HEK293 (cell line): ENCODE data around the gene RP2.

ENCODE experiments used
- CTCF ChIA-PET: fragments of 350-600 bp; formaldehyde crosslinking; extraction: SDS; loops from one replicate; lab custom pipeline; 2021; ENCODE audit warnings: antibody characterized with exemption; lab: Yijun Ruan, JAX
- POLR2A ChIA-PET: fragments of 300-600 bp; formaldehyde crosslinking; extraction: SDS; loops from one replicate; lab custom pipeline; 2020; ENCODE audit warnings: antibody characterized with exemption, inconsistent platforms; lab: Yijun Ruan, JAX
- H3K27ac ChIP-seq: fragments of 200-500 bp; sonication (Bioruptor generic); 2 replicates; pipeline ENCODE4 v1.5.1; 2014; ENCODE audit warnings: low read depth, low read length, control low read depth, inconsistent platforms; ENCODE audit errors: extremely low read depth
- H3K36me3 ChIP-seq, 2 experiments: fragments of 200-500 bp in 1 of 2; sonication (Bioruptor generic) in 1 of 2; 1 replicate in 1 of 2; 2 replicates in 1 of 2; pipeline ENCODE4 v1.5.1; 2014 to 2017; ENCODE audit warnings: inconsistent platforms in 2 of 2, low read length in 2 of 2; ENCODE audit not compliant: control insufficient read depth in 2 of 2, insufficient read depth in 1 of 2
- H3K4me1 ChIP-seq: fragments of 200-500 bp; sonication (Bioruptor generic); 2 replicates; pipeline ENCODE4 v1.5.1; 2014; ENCODE audit warnings: mild to moderate bottlenecking, low read length, inconsistent platforms; ENCODE audit not compliant: control insufficient read depth, insufficient read depth
- H3K4me3 ChIP-seq: 2 replicates; pipeline ENCODE4 v1.5.1; 2011; ENCODE audit warnings: low read depth, mild to moderate bottlenecking, control low read depth, low read length, moderate library complexity
- H3K9me3 ChIP-seq: fragments of 200-500 bp; sonication (Bioruptor generic); 2 replicates; pipeline ENCODE4 v1.5.1; 2014; ENCODE audit warnings: low read depth, low read length, inconsistent platforms; ENCODE audit not compliant: control insufficient read depth, insufficient read depth
- FEZF1 ChIP-seq: fragments of 450-650 bp; formaldehyde crosslinking; IDR thresholded peaks from 2 replicates; pipeline ENCODE4 v1.5.1; 2016; ENCODE audit warnings: missing biosample characterization, missing genetic modification characterization
- OSR2 ChIP-seq: fragments of 450-650 bp; formaldehyde crosslinking; IDR thresholded peaks from 2 replicates; pipeline ENCODE4 v1.5.1; 2016; ENCODE audit warnings: missing biosample characterization, missing genetic modification characterization
- WT1 ChIP-seq: fragments of 450-650 bp; formaldehyde crosslinking; IDR thresholded peaks from 2 replicates; pipeline ENCODE4 v1.5.1; 2016; ENCODE audit warnings: missing biosample characterization, missing genetic modification characterization
- ZBTB1 ChIP-seq: fragments of 450-650 bp; formaldehyde crosslinking; IDR thresholded peaks from 2 replicates; pipeline ENCODE4 v1.5.1; 2016; ENCODE audit warnings: missing biosample characterization, missing genetic modification characterization
- ZBTB48 ChIP-seq: fragments of 450-650 bp; formaldehyde crosslinking; IDR thresholded peaks from 2 replicates; pipeline ENCODE4 v1.5.1; 2016; ENCODE audit warnings: missing biosample characterization, missing genetic modification characterization
- ZFP41 ChIP-seq: fragments of 450-650 bp; formaldehyde crosslinking; IDR thresholded peaks from 2 replicates; pipeline ENCODE4 v1.5.1; 2016; ENCODE audit warnings: missing biosample characterization, missing genetic modification characterization, borderline replicate concordance
- ZNF16 ChIP-seq: fragments of 450-650 bp; formaldehyde crosslinking; IDR thresholded peaks from 2 replicates; pipeline ENCODE4 v1.5.1; 2016; ENCODE audit warnings: low read depth, missing biosample characterization, missing genetic modification characterization
- ZNF169 ChIP-seq: fragments of 450-650 bp; formaldehyde crosslinking; IDR thresholded peaks from 2 replicates; pipeline ENCODE4 v1.5.1; 2016; ENCODE audit warnings: missing biosample characterization, missing genetic modification characterization
- ZNF202 ChIP-seq: fragments of 450-650 bp; formaldehyde crosslinking; IDR thresholded peaks from 2 replicates; pipeline ENCODE4 v1.5.1; 2016; ENCODE audit warnings: missing biosample characterization, missing genetic modification characterization, borderline replicate concordance
- ZNF211 ChIP-seq: fragments of 450-650 bp; formaldehyde crosslinking; IDR thresholded peaks from 2 replicates; pipeline ENCODE4 v1.5.1; 2016; ENCODE audit warnings: low read depth, missing biosample characterization, missing genetic modification characterization
- ZNF354C ChIP-seq: fragments of 450-650 bp; formaldehyde crosslinking; IDR thresholded peaks from 2 replicates; pipeline ENCODE4 v1.5.1; 2016; ENCODE audit warnings: missing biosample characterization, missing genetic modification characterization, low read depth, borderline replicate concordance
- ZNF510 ChIP-seq: fragments of 450-650 bp; formaldehyde crosslinking; IDR thresholded peaks from 2 replicates; pipeline ENCODE4 v1.5.1; 2018; ENCODE audit warnings: mild to moderate bottlenecking, missing genetic modification characterization, missing biosample characterization; ENCODE audit not compliant: insufficient replicate concordance
- ZNF521 ChIP-seq: fragments of 450-650 bp; formaldehyde crosslinking; IDR thresholded peaks from 2 replicates; pipeline ENCODE4 v1.5.1; 2017; ENCODE audit warnings: missing biosample characterization, mild to moderate bottlenecking, missing genetic modification characterization
- ZNF571 ChIP-seq: fragments of 450-650 bp; formaldehyde crosslinking; IDR thresholded peaks from 2 replicates; pipeline ENCODE4 v1.5.0; 2017; ENCODE audit warnings: missing biosample characterization, missing genetic modification characterization
- ZNF629 ChIP-seq: fragments of 450-650 bp; formaldehyde crosslinking; IDR thresholded peaks from 2 replicates; pipeline ENCODE4 v1.5.1; 2017; ENCODE audit warnings: missing biosample characterization, missing genetic modification characterization
- ZNF658 ChIP-seq: fragments of 450-650 bp; formaldehyde crosslinking; IDR thresholded peaks from 2 replicates; pipeline ENCODE4; 2016; ENCODE audit warnings: missing biosample characterization, missing genetic modification characterization
- ZNF785 ChIP-seq: fragments of 450-650 bp; formaldehyde crosslinking; IDR thresholded peaks from 2 replicates; pipeline ENCODE4 v1.5.1; 2016; ENCODE audit warnings: missing biosample characterization, missing genetic modification characterization
- TF ChIP-seq, protein P1 (sequence below): fragments of 450-650 bp; formaldehyde crosslinking; IDR thresholded peaks from 2 replicates; pipeline ENCODE4 v1.5.1; 2016; ENCODE audit warnings: missing biosample characterization, missing genetic modification characterization
- TF ChIP-seq, protein P2 (sequence below): fragments of 450-650 bp; formaldehyde crosslinking; IDR thresholded peaks from 2 replicates; pipeline ENCODE4 v1.5.1; 2016; ENCODE audit warnings: missing biosample characterization, missing genetic modification characterization
- TF ChIP-seq, protein P3 (sequence below): fragments of 450-650 bp; formaldehyde crosslinking; IDR thresholded peaks from 2 replicates; pipeline ENCODE4 v1.5.1; 2016; ENCODE audit warnings: missing biosample characterization, missing genetic modification characterization, borderline replicate concordance
- TF ChIP-seq, protein P4 (sequence below): fragments of 450-650 bp; formaldehyde crosslinking; IDR thresholded peaks from 2 replicates; pipeline ENCODE4 v1.5.1; 2016; ENCODE audit warnings: missing biosample characterization, missing genetic modification characterization, borderline replicate concordance
- TF ChIP-seq, protein P5 (sequence below): fragments of 450-650 bp; formaldehyde crosslinking; optimal IDR thresholded peaks from 2 replicates; pipeline ENCODE3; 2016; ENCODE audit warnings: missing biosample characterization, mild to moderate bottlenecking, missing genetic modification characterization

The RP2 gene

DNA sequence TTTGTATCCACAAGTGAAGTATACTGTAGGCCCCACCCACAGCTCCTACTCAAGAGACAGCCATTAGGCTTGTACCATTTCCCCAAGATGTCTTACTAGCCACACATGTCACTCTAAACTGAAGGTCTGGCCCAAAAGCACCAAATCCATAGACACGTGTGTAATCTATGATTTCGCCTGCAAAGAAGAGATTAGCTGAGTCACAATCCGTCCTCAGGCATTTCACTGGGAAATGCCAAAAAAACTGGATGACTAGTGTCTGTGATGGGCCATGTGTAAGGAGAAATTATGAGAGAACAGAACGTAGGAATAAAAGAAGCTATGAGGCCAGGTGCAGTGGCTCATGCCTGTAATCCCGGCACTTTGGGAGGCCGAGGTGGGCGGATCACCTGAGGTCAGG is 21.9 kb upstream of the RP2 start:
- POLR2A ChIA-PET, result no interaction called here
- TF ChIP-seq ZNF354C (tag by site-specific recombination), result no peak
- no peak for TF ChIP-seq ZNF571 (tag by site-specific recombination)
- TF ChIP-seq ZNF785, result no peak
- no peak for TF ChIP-seq ZNF629 (tag by site-specific recombination)
- Histone ChIP-seq H3K4me1 (no peaks in the 10 kb centered on the region), H3K9me3 (no peaks in the 10 kb centered on the region), H3K27ac (no peak overlapping the region), H3K36me3 (no peaks in the 10 kb centered on the region), H3K4me3 (no peak overlapping the region)
- CTCF ChIA-PET, result interaction anchor here (0.6 to 1.0 kb wide), 2 partner anchors 26 to 55 kb away, joined by 3 read pairs; no protein-coding TSS in a partner anchor

DNA sequence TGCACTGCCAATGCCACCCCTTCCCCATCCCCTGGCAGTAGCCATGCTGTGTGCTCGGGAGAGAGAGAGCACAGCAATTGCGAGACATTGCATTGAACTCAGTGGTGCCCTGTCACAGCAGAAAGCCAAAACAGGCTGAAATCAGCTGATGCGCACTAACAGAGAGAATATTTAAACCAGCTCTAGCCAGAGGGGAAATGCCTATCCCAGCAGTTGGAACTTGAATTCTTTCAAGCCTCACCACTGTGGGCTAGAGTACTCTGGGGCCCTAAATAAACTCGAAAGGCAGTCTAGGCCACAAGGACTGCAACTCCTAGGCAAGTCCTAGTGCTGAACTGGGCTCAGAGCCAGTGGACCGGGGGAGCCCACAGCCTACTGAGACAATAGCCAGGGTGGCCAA is 17.7 kb upstream of the RP2 start:
- TF ChIP-seq ZNF211 (tag by site-specific recombination) (no peak), OSR2 (tag by site-specific recombination) (no peak), WT1 (tag by site-specific recombination) (no peak), ZFP41 (tag by site-specific recombination) (no peak)
- TF ChIP-seq, protein P1, sequence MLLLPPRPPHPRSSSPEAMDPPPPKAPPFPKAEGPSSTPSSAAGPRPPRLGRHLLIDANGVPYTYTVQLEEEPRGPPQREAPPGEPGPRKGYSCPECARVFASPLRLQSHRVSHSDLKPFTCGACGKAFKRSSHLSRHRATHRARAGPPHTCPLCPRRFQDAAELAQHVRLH (tag by site-specific recombination), result no peak
- TF ChIP-seq, protein P2, sequence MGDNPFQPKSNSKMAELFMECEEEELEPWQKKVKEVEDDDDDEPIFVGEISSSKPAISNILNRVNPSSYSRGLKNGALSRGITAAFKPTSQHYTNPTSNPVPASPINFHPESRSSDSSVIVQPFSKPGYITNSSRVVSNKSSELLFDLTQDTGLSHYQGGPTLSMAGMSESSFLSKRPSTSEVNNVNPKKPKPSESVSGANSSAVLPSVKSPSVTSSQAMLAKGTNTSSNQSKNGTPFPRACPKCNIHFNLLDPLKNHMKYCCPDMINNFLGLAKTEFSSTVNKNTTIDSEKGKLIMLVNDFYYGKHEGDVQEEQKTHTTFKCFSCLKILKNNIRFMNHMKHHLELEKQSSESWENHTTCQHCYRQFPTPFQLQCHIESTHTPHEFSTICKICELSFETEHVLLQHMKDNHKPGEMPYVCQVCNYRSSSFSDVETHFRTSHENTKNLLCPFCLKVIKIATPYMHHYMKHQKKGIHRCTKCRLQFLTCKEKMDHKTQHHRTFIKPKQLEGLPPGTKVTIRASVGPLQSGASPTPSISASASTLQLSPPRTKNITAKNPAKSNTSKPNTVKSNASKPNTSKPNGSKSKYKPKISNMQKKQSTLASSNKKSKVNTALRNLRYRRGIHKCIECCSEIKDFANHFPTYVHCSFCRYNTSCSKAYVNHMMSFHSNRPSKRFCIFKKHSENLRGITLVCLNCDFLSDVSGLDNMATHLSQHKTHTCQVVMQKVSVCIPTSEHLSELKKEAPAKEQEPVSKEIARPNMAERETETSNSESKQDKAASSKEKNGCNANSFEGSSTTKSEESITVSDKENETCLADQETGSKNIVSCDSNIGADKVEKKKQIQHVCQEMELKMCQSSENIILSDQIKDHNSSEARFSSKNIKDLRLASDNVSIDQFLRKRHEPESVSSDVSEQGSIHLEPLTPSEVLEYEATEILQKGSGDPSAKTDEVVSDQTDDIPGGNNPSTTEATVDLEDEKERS, result no peak
- POLR2A ChIA-PET, result no interaction called here
- H3K4me1 ChIP-seq, result no peaks in the 10 kb centered on the region
- H3K36me3 ChIP-seq, result no peaks in the 10 kb centered on the region
- H3K27ac ChIP-seq, result no peak overlapping the region
- no peaks in the 10 kb centered on the region for H3K9me3 ChIP-seq
- no peak overlapping the region for H3K4me3 ChIP-seq
- CTCF ChIA-PET, result interaction anchor here (0.7 kb wide), 1 partner anchor 96 kb away, joined by 3 read pairs; no protein-coding TSS in a partner anchor

DNA sequence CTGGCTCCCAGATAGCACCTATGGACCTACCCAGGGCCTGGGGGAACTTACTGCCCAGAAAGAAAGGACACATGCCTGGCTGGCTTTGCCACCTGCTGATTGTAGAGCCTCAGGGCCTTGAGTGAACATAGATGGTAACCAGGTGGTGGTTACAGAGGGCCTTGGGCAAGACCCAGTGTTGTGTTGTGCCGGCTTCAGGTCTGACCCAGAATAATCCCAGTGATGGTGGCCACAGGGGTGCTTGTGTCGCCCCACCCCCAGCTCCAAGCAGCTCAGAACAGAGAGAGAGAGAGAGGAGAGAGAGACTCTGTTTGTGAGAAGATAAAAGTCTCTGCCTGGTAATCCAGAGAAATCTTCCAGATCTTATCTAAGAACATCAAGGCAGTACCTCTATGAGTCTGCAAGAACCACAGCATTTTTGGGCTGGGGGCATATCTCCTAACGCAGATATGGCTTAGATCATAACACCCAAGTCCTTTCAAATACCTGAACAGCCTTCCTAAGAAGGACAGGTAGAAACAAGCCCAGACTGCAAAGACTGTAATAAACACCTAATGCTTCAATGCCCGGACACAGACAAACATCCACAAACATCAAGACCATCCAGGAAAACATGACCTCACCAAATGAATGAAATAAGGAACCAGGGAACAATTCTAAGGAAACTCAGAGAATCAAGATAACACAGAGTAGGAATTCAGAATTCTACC is 16.3 kb upstream of the RP2 start:
- Histone ChIP-seq H3K27ac (no peak overlapping the region), H3K9me3 (no peaks in the 10 kb centered on the region), H3K4me1 (no peaks in the 10 kb centered on the region), H3K4me3 (no peak overlapping the region), H3K36me3 (no peaks in the 10 kb centered on the region)
- ChIA-PET POLR2A (no interaction called here), CTCF (interaction anchor here (0.6 kb wide), 2 partner anchors 82 to 231 kb away, joined by 3 read pairs; no protein-coding TSS in a partner anchor)
- TF ChIP-seq, protein P3, sequence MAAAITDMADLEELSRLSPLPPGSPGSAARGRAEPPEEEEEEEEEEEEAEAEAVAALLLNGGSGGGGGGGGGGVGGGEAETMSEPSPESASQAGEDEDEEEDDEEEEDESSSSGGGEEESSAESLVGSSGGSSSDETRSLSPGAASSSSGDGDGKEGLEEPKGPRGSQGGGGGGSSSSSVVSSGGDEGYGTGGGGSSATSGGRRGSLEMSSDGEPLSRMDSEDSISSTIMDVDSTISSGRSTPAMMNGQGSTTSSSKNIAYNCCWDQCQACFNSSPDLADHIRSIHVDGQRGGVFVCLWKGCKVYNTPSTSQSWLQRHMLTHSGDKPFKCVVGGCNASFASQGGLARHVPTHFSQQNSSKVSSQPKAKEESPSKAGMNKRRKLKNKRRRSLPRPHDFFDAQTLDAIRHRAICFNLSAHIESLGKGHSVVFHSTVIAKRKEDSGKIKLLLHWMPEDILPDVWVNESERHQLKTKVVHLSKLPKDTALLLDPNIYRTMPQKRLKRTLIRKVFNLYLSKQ (tag by site-specific recombination), result no peak
- TF ChIP-seq ZNF202 (tag by site-specific recombination) (no peak), ZBTB48 (tag by site-specific recombination) (no peak), ZNF521 (tag by site-specific recombination) (no peak), ZBTB1 (tag by site-specific recombination) (no peak), ZNF658 (no peak), ZNF169 (tag by site-specific recombination) (no peak), FEZF1 (no peak), ZNF510 (tag by site-specific recombination) (no peak), ZNF16 (no peak)
- TF ChIP-seq, protein P4, sequence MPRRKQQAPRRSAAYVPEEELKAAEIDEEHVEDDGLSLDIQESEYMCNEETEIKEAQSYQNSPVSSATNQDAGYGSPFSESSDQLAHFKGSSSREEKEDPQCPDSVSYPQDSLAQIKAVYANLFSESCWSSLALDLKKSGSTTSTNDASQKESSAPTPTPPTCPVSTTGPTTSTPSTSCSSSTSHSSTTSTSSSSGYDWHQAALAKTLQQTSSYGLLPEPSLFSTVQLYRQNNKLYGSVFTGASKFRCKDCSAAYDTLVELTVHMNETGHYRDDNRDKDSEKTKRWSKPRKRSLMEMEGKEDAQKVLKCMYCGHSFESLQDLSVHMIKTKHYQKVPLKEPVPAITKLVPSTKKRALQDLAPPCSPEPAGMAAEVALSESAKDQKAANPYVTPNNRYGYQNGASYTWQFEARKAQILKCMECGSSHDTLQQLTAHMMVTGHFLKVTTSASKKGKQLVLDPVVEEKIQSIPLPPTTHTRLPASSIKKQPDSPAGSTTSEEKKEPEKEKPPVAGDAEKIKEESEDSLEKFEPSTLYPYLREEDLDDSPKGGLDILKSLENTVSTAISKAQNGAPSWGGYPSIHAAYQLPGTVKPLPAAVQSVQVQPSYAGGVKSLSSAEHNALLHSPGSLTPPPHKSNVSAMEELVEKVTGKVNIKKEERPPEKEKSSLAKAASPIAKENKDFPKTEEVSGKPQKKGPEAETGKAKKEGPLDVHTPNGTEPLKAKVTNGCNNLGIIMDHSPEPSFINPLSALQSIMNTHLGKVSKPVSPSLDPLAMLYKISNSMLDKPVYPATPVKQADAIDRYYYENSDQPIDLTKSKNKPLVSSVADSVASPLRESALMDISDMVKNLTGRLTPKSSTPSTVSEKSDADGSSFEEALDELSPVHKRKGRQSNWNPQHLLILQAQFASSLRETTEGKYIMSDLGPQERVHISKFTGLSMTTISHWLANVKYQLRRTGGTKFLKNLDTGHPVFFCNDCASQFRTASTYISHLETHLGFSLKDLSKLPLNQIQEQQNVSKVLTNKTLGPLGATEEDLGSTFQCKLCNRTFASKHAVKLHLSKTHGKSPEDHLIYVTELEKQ (tag by site-specific recombination), result no peak
- TF ChIP-seq, protein P5, sequence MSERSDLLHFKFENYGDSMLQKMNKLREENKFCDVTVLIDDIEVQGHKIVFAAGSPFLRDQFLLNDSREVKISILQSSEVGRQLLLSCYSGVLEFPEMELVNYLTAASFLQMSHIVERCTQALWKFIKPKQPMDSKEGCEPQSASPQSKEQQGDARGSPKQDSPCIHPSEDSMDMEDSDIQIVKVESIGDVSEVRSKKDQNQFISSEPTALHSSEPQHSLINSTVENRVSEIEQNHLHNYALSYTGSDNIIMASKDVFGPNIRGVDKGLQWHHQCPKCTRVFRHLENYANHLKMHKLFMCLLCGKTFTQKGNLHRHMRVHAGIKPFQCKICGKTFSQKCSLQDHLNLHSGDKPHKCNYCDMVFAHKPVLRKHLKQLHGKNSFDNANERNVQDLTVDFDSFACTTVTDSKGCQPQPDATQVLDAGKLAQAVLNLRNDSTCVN (tag by site-specific recombination), result no peak
